A549 (cell line): ENCODE results near the gene ZIM2. TPM values are rescaled to one million over a fixed set of nuclear protein-coding genes. Genes with fewer than 3 reads are reported as not detected.
A peak's percentile ranks its signal among the peaks of the same experiment; 100 is the strongest.

Source experiments
- ATAC-seq, 2 experiments: fragments of 200-7000 bp in 1 of 2; fragments of >200 bp in 1 of 2; cut with Nextera tagmentation in 1 of 2; cut with Tn5 transposase in 1 of 2; 3 replicates each; pipeline versions ENCODE4 v1.8.0 to v1.9.1; 2018 to 2020; ENCODE audit warnings: mild to moderate bottlenecking in 1 of 2, moderate library complexity in 1 of 2
- CTCF ChIA-PET: fragments of 300-600 bp; sonication (Branson Sonifier 250); formaldehyde crosslinking; extraction: SDS; loops from one replicate; lab custom pipeline; 2021; ENCODE audit warnings: antibody characterized with exemption, inconsistent platforms; lab: Yijun Ruan, JAX
- POLR2A ChIA-PET: fragments of 350-600 bp; formaldehyde crosslinking; extraction: SDS; loops from one replicate; lab custom pipeline; 2021; ENCODE audit warnings: antibody characterized with exemption, inconsistent platforms; lab: Yijun Ruan, JAX
- DNase-seq, 2 experiments: peaks; one replicate each; pipeline versions ENCODE4 v3.0.0 to v3.0.0-alpha.2; 2011 to 2016; ENCODE audit warnings: low read depth in 1 of 2, low spot score in 1 of 2
- FAIRE-seq: peaks from 2 replicates; lab custom pipeline; 2011; peaks lifted over from hg19 to GRCh38; lab: Jason Lieb, UNC
- H3K27ac ChIP-seq, 2 experiments: fragments of >200 bp; sonication (Bioruptor Twin); formaldehyde crosslinking; 3 replicates each; pipeline ENCODE4 v1.5.1; 2016 to 2017
- H3K4me1 ChIP-seq: fragments of >200 bp; sonication (Bioruptor Twin); formaldehyde crosslinking; 3 replicates; pipeline ENCODE4 v1.6.1; 2016
- H3K4me2 ChIP-seq: fragments of >200 bp; sonication (Bioruptor Twin); formaldehyde crosslinking; 3 replicates; pipeline ENCODE4 v1.6.1; 2016
- H3K4me3 ChIP-seq: fragments of >200 bp; sonication (Bioruptor Twin); formaldehyde crosslinking; 3 replicates; pipeline ENCODE4 v1.5.1; 2016
- H3K9me3 ChIP-seq: fragments of >200 bp; sonication (Bioruptor Twin); formaldehyde crosslinking; 3 replicates; pipeline ENCODE4 v1.6.1; 2016
- ATOH8 ChIP-seq: fragments of 250-450 bp; sonication (Bioruptor Pico); IDR thresholded peaks from 2 replicates; pipeline ENCODE4 v1.5.0; 2020; ENCODE audit warnings: low read depth, mild to moderate bottlenecking, moderate library complexity
- BCL3 ChIP-seq: fragments of >200 bp; sonication (Bioruptor Twin); formaldehyde crosslinking; IDR thresholded peaks from 3 replicates; pipeline ENCODE4 v1.6.1; 2016
- CBX2 ChIP-seq: fragments of 200-600 bp; sonication (generic); IDR thresholded peaks from 2 replicates; pipeline ENCODE4 v1.6.1; 2016; ENCODE audit warnings: low read depth, mild to moderate bottlenecking, borderline replicate concordance
- CEBPB ChIP-seq, 2 experiments: fragments of >200 bp in 1 of 2; sonication (Bioruptor Twin) in 1 of 2; formaldehyde crosslinking in 1 of 2; IDR thresholded peaks; 2 replicates each; pipeline ENCODE4 v1.6.1; 2012 to 2016
- CHD2 ChIP-seq: fragments of 150-350 bp; IDR thresholded peaks from 2 replicates; pipeline ENCODE4 v1.6.1; 2014; ENCODE audit warnings: low read length; ENCODE audit not compliant: partially characterized antibody
- EHMT2 ChIP-seq: fragments of 200-600 bp; sonication (generic); IDR thresholded peaks from 2 replicates; pipeline ENCODE4 v1.6.1; 2016; ENCODE audit warnings: antibody characterized with exemption, low read depth, mild to moderate bottlenecking, moderate library complexity
- ESRRA ChIP-seq: fragments of 150-350 bp; IDR thresholded peaks from 2 replicates; pipeline ENCODE4 v1.6.1; 2014; ENCODE audit warnings: mild to moderate bottlenecking, low read length, borderline replicate concordance
- FOSL2 ChIP-seq, 2 experiments: fragments of 450-650 bp in 1 of 2; fragments of >200 bp in 1 of 2; sonication (Bioruptor Twin) in 1 of 2; formaldehyde crosslinking; IDR thresholded peaks; 2 replicates each; pipeline versions ENCODE4 v1.5.0 to v1.6.1; 2016 to 2020; ENCODE audit warnings: mild to moderate bottlenecking in 1 of 2, moderate library complexity in 1 of 2
- FOXS1 ChIP-seq: fragments of 250-450 bp; sonication (Bioruptor Pico); IDR thresholded peaks from 2 replicates; pipeline ENCODE4 v1.5.0; 2020; ENCODE audit warnings: mild to moderate bottlenecking, moderate library complexity
- GATA3 ChIP-seq: IDR thresholded peaks from 2 replicates; pipeline ENCODE4 v1.6.1; 2012; ENCODE audit warnings: borderline replicate concordance
- HOXB13 ChIP-seq: fragments of 250-450 bp; sonication (Bioruptor Pico); IDR thresholded peaks from 2 replicates; pipeline ENCODE4 v1.5.0; 2020; ENCODE audit warnings: low read depth, mild to moderate bottlenecking, moderate library complexity
- HOXB5 ChIP-seq: fragments of 250-450 bp; sonication (Bioruptor Pico); IDR thresholded peaks from 2 replicates; pipeline ENCODE4 v1.5.0; 2020; ENCODE audit warnings: mild to moderate bottlenecking, moderate library complexity
- JUN ChIP-seq, 2 experiments: fragments of >200 bp; sonication (Bioruptor Twin); formaldehyde crosslinking; IDR thresholded peaks; 2 replicates in 1 of 2; 3 replicates in 1 of 2; pipeline ENCODE4 v1.6.1; 2016 to 2017
- MAFK ChIP-seq: fragments of 450-650 bp; IDR thresholded peaks from 2 replicates; pipeline ENCODE4 v1.6.1; 2014; ENCODE audit not compliant: partially characterized antibody
- MAZ ChIP-seq: fragments of 150-350 bp; IDR thresholded peaks from 2 replicates; pipeline ENCODE4 v1.6.1; 2014; ENCODE audit warnings: antibody characterized with exemption, low read depth, low read length, borderline replicate concordance
- NFE2L2 ChIP-seq: fragments of 150-350 bp; conservative IDR thresholded peaks from 2 replicates; pipeline ENCODE4 v1.6.1; 2014; ENCODE audit warnings: low read length
- NR3C1 ChIP-seq: fragments of >200 bp; sonication (Bioruptor Twin); formaldehyde crosslinking; IDR thresholded peaks from 3 replicates; pipeline ENCODE4 v1.6.1; 2017
- PBX3 ChIP-seq: IDR thresholded peaks from 2 replicates; pipeline ENCODE4 v1.6.1; 2012
- PHF8 ChIP-seq: fragments of 200-600 bp; sonication (generic); IDR thresholded peaks from 2 replicates; pipeline ENCODE4 v1.6.1; 2016; ENCODE audit warnings: low read depth, mild to moderate bottlenecking, antibody characterized with exemption, moderate library complexity, borderline replicate concordance
- POLR2AphosphoS2 ChIP-seq: conservative IDR thresholded peaks from 2 replicates; pipeline ENCODE4 v1.6.1; 2012; ENCODE audit warnings: low read length, improper control_type of control experiment, inconsistent platforms
- RAD21 ChIP-seq, 2 experiments: fragments of >200 bp in 1 of 2; sonication (Bioruptor Twin) in 1 of 2; formaldehyde crosslinking in 1 of 2; IDR thresholded peaks in 1 of 2; conservative IDR thresholded peaks in 1 of 2; 2 replicates in 1 of 2; 3 replicates in 1 of 2; pipeline ENCODE4 v1.6.1; 2012 to 2018; ENCODE audit warnings: inconsistent platforms in 1 of 2
- RARB ChIP-seq: fragments of 250-450 bp; sonication (Bioruptor Pico); IDR thresholded peaks from 2 replicates; pipeline ENCODE4 v1.8.0; 2021; ENCODE audit warnings: mild to moderate bottlenecking, moderate library complexity
- RNF2 ChIP-seq: fragments of 200-600 bp; sonication (generic); IDR thresholded peaks from 2 replicates; pipeline ENCODE4 v1.6.1; 2016; ENCODE audit warnings: low read depth, mild to moderate bottlenecking, antibody characterized with exemption, moderate library complexity, borderline replicate concordance
- SMC3 ChIP-seq: fragments of >200 bp; sonication (Bioruptor Twin); formaldehyde crosslinking; IDR thresholded peaks from 3 replicates; pipeline ENCODE4 v1.6.1; 2018; ENCODE audit warnings: inconsistent platforms
- SREBF2 ChIP-seq: fragments of 450-650 bp; IDR thresholded peaks from 2 replicates; pipeline ENCODE4 v1.6.1; 2014; ENCODE audit warnings: mild to moderate bottlenecking, moderate library complexity
- TFCP2L1 ChIP-seq: fragments of 250-450 bp; sonication (Bioruptor Pico); IDR thresholded peaks from 2 replicates; pipeline ENCODE4 v1.5.0; 2021; ENCODE audit warnings: mild to moderate bottlenecking
- ZFP36 ChIP-seq: fragments of 450-650 bp; IDR thresholded peaks from 2 replicates; pipeline ENCODE4 v1.6.1; 2014; ENCODE audit warnings: borderline replicate concordance; ENCODE audit not compliant: partially characterized antibody
- WGBS: methylation state at CpG from one replicate; pipeline ENCODE4 v1.1.6; 2017; ENCODE audit errors: missing lambda C conversion rate; 5-methylcytosine and 5-hydroxymethylcytosine counted together
- polyA plus RNA-seq, 4 experiments: library from polyadenylated mRNA; depleted of rRNA in 3 of 4; stranded (reverse); fragments of >200 nt; fragmentation: RNase III in 1 of 4; extraction: RNeasy Plus Mini Kit Qiagen cat#74134 plus additional on column Dnase treatment in 1 of 4; gene quantifications; 2 replicates in 3 of 4; 3 replicates in 1 of 4; pipeline ENCODE4 v1.2.3, GENCODE V29; 2011 to 2017
- TF ChIP-seq, protein P1 (sequence below): fragments of 450-650 bp; IDR thresholded peaks from 2 replicates; pipeline ENCODE4 v1.6.1; 2014; ENCODE audit warnings: antibody characterized with exemption
- TF ChIP-seq, protein P2 (sequence below): fragments of >200 bp; sonication (Bioruptor Twin); formaldehyde crosslinking; IDR thresholded peaks from 2 replicates; pipeline ENCODE4 v1.6.1; 2016

The ZIM2 gene
- polyA plus RNA-seq, 2 of the 4 experiments (the other 2 are of a cell fraction), result not detected

GRCh38 chr19:56748378-56748777 lies 92.1 kb downstream of the ZIM2 start:
- ATAC-seq (no peak), DNase-seq (peak in 1 of 2 experiments; percentile 16), FAIRE-seq (no peak)
- WGBS, result 5% methylated on average over 5 of the region's 5 CpGs
- peaks cover 48% of the 10 kb centered on the region for H3K9me3 ChIP-seq
- POLR2A ChIA-PET, result interaction anchor here (0.7 kb wide), 1 partner anchor 869 kb away, joined by 3 read pairs; no protein-coding TSS in a partner anchor
- CTCF ChIA-PET, result no interaction called here
- no peak overlapping the region for H3K4me3 ChIP-seq
- H3K4me2 ChIP-seq, result no peak overlapping the region
- TF ChIP-seq PHF8, result no peak
- no peak for TF ChIP-seq MAFK
- TF ChIP-seq FOSL2 (IDR thresholded peaks at IDR 0.05), result no peak
- no peak for TF ChIP-seq FOSL2 (CRISPR knock-in tag; IDR thresholded peaks at IDR 0.05)
- no peak for TF ChIP-seq CEBPB (IDR thresholded peaks at IDR 0.05)
- TF ChIP-seq RAD21 (conservative IDR thresholded peaks at IDR 0.05 in 1 of 2, IDR thresholded peaks at IDR 0.05 in 1 of 2), result peak in 1 of 2 experiments; percentile 34; a peak in 1 of 5 replicates
- no peak overlapping the region for H3K27ac ChIP-seq
- no peaks in the 10 kb centered on the region for H3K4me1 ChIP-seq

DNA sequence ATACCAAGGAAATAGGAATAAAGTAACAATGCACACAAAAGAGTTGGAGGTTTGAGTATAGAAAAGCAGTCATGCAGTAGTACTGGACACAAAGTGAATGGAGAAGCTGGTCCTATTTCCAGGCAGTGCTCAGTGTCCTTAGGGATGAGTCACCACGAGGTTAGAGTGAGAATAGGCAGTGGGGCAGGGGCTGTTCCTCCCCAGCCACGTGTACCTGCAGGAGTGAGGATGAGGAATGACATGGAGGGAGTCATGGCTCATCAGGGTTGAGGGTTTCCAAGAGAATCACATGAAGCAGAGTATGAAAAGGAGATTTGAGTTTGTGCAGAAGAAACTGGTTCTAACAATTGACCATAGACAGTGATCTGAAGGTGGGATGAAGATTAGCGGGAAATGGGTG lies 94.2 kb downstream of the ZIM2 start:
- DNase-seq (no peak), ATAC-seq (no peak), FAIRE-seq (no peak)
- under 1% methylated on average over 3 of the region's 3 CpGs for WGBS
- POLR2A ChIA-PET, result interaction anchor here (0.6 kb wide), 1 partner anchor 523 kb away, joined by 3 read pairs; no protein-coding TSS in a partner anchor
- Histone ChIP-seq H3K4me2 (no peak overlapping the region), H3K4me3 (no peak overlapping the region), H3K4me1 (no peaks in the 10 kb centered on the region), H3K27ac (no peak overlapping the region), H3K9me3 (peaks cover 50% of the 10 kb centered on the region)
- TF ChIP-seq SREBF2 (no peak), ATOH8 (CRISPR knock-in tag) (no peak), GATA3 (no peak), ESRRA (no peak), POLR2AphosphoS2 (no peak), ZFP36 (no peak), CHD2 (no peak), EHMT2 (no peak), CBX2 (no peak), JUN (IDR thresholded peaks at IDR 0.05) (no peak), BCL3 (no peak), NFE2L2 (no peak), NR3C1 (no peak), RNF2 (no peak), PHF8 (no peak)
- TF ChIP-seq, protein P1, sequence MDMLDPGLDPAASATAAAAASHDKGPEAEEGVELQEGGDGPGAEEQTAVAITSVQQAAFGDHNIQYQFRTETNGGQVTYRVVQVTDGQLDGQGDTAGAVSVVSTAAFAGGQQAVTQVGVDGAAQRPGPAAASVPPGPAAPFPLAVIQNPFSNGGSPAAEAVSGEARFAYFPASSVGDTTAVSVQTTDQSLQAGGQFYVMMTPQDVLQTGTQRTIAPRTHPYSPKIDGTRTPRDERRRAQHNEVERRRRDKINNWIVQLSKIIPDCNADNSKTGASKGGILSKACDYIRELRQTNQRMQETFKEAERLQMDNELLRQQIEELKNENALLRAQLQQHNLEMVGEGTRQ, result no peak
- CTCF ChIA-PET, result interaction anchor here (0.7 kb wide), 1 partner anchor 31 kb away, joined by 4 read pairs; no protein-coding TSS in a partner anchor

DNA sequence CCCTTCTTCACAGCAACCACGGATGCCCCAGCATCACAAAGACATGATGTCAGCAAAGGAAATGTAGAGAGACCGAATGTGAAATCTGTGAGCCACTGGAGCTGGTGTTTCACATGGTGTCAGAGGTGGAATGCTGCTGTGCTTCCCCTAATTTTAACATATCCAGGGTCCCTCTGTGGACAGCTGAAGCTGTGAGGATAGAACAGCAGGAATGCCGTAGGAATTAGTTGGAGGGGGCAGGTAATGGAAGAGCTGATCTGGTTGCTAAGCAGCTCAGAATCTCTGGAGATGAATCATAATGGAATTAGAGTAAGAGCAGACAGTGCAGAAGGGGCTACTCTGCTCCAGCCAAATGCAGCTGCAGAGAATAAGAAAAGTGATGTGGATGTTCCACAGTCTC lies 100.0 kb downstream of the ZIM2 start:
- no peak overlapping the region for H3K4me3 ChIP-seq
- H3K9me3 ChIP-seq, result peaks cover 48% of the 10 kb centered on the region
- ChIA-PET POLR2A (no interaction called here), CTCF (no interaction called here)
- DNase-seq, result no peak
- no peak for ATAC-seq
- 0% methylated on average over 3 of the region's 3 CpGs for WGBS
- no peak for FAIRE-seq
- no peak overlapping the region for H3K27ac ChIP-seq
- H3K4me2 ChIP-seq, result no peak overlapping the region
- H3K4me1 ChIP-seq, result no peaks in the 10 kb centered on the region
- TF ChIP-seq NR3C1, result no peak
- no peak for TF ChIP-seq BCL3
- TF ChIP-seq SMC3, result no peak
- no peak for TF ChIP-seq ESRRA
- TF ChIP-seq RARB (CRISPR knock-in tag), result no peak
- no peak for TF ChIP-seq TFCP2L1 (CRISPR knock-in tag)
- TF ChIP-seq NFE2L2, result no peak
- TF ChIP-seq HOXB13 (CRISPR knock-in tag), result no peak
- TF ChIP-seq, protein P2, sequence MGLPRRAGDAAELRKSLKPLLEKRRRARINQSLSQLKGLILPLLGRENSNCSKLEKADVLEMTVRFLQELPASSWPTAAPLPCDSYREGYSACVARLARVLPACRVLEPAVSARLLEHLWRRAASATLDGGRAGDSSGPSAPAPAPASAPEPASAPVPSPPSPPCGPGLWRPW, result no peak
- TF ChIP-seq FOXS1 (CRISPR knock-in tag), result no peak
- no peak for TF ChIP-seq HOXB5 (CRISPR knock-in tag)
- no peak for TF ChIP-seq PBX3
- no peak for TF ChIP-seq MAZ
